MCF 10A (cell line): ENCODE results near the gene TIMP1. TPM values are rescaled to one million over a fixed set of nuclear protein-coding genes. Genes with fewer than 3 reads are reported as not detected.

Experiments used
- BruUV-seq: library from RNA; stranded (reverse); fragments of 400-500 nt; replicated peaks from 2 replicates; lab custom pipeline; 2021; lab: Mats Ljungman, UMichigan
- CTCF ChIA-PET: fragments of 300-600 bp; sonication (Branson Sonifier 250); formaldehyde crosslinking; extraction: SDS; loops from one replicate; lab custom pipeline; 2021; ENCODE audit warnings: antibody characterized with exemption, inconsistent platforms; lab: Yijun Ruan, JAX
- POLR2A ChIA-PET: fragments of 300-600, 350-650 bp; sonication (Branson Sonifier 250); formaldehyde crosslinking; extraction: SDS; loops from one replicate; lab custom pipeline; 2020; ENCODE audit warnings: antibody characterized with exemption, inconsistent platforms; lab: Yijun Ruan, JAX
- DNase-seq: peaks from one replicate; pipeline ENCODE4 v3.0.0-alpha.2; 2018; ENCODE audit not compliant: unreplicated experiment
- H3K27ac Mint-ChIP-seq: one replicate; pipeline ENCODE4 v1.8.0; 2022; ENCODE audit warnings: mild to moderate bottlenecking, low read depth, mixed read lengths; ENCODE audit not compliant: unreplicated experiment
- H3K27me3 Mint-ChIP-seq: one replicate; pipeline ENCODE4 v1.8.0; 2022; ENCODE audit warnings: mixed read lengths; ENCODE audit not compliant: insufficient read depth, unreplicated experiment
- H3K36me3 Mint-ChIP-seq: one replicate; pipeline ENCODE4 v1.8.0; 2022; ENCODE audit warnings: mild to moderate bottlenecking, moderate library complexity, mixed read lengths; ENCODE audit not compliant: insufficient read depth, unreplicated experiment
- H3K4me1 Mint-ChIP-seq: one replicate; pipeline ENCODE4 v1.8.0; 2022; ENCODE audit warnings: mixed read lengths; ENCODE audit not compliant: insufficient read depth, unreplicated experiment
- H3K4me3 Mint-ChIP-seq: one replicate; pipeline ENCODE4 v1.8.0; 2022; ENCODE audit warnings: mild to moderate bottlenecking, moderate library complexity, mixed read lengths; ENCODE audit not compliant: unreplicated experiment
- H3K9me3 Mint-ChIP-seq: one replicate; pipeline ENCODE4 v1.8.0; 2022; ENCODE audit warnings: mixed read lengths; ENCODE audit not compliant: unreplicated experiment
- CTCF ChIP-seq: fragments of 200-600 bp; IDR thresholded peaks from one replicate; pipeline ENCODE4 v1.8.0; 2022; ENCODE audit warnings: antibody characterized with exemption, mild to moderate bottlenecking; ENCODE audit not compliant: unreplicated experiment
- intact Hi-C: fragments of 100-400 bp; cut with micrococcal nuclease; formaldehyde crosslinking; loops from 2 replicates; pipeline ENCODE4 v1.14.1; 2022
- total RNA-seq: library from RNA; stranded (reverse); gene quantifications from 2 replicates; pipeline ENCODE4 v1.2.3, GENCODE V29; 2022

Gene TIMP1
- total RNA-seq, 1 experiment from 2014 or later: 647 TPM

- Mint-ChIP-seq H3K27me3 (no peaks in the 10 kb centered on the region), H3K9me3 (no peaks in the 10 kb centered on the region), H3K27ac (no peak overlapping the region), H3K4me3 (no peak overlapping the region), H3K4me1 (no peaks in the 10 kb centered on the region), H3K36me3 (no peaks in the 10 kb centered on the region)
- DNase-seq: no peak
- no peak for TF ChIP-seq CTCF
- intact Hi-C loops: no loop called here
- ChIA-PET CTCF (no interaction called here), POLR2A (no interaction called here)
- BruUV-seq: no TSS peak
Observed at GRCh38 chrX:47543496-47543895, 38.7 kb upstream of the TIMP1 start.

- intact Hi-C loops: no loop called here
- CTCF ChIA-PET: interaction anchor here (1.3 kb wide), 1 partner anchor 14 kb away, joined by 3 read pairs; no protein-coding TSS in a partner anchor
- peak overlapping the region; percentile 16 for H3K4me3 Mint-ChIP-seq
- no peaks in the 10 kb centered on the region for H3K36me3 Mint-ChIP-seq
- no peaks in the 10 kb centered on the region for H3K9me3 Mint-ChIP-seq
- peaks cover 4% of the 10 kb centered on the region for H3K4me1 Mint-ChIP-seq
- no peak for DNase-seq
- POLR2A ChIA-PET: no interaction called here
- no peak overlapping the region for H3K27ac Mint-ChIP-seq
- no TSS peak for BruUV-seq
- no peak for TF ChIP-seq CTCF
- H3K27me3 Mint-ChIP-seq: no peaks in the 10 kb centered on the region
Observed at GRCh38 chrX:47556045-47556623, 26.1 kb upstream of the TIMP1 start.

DNA sequence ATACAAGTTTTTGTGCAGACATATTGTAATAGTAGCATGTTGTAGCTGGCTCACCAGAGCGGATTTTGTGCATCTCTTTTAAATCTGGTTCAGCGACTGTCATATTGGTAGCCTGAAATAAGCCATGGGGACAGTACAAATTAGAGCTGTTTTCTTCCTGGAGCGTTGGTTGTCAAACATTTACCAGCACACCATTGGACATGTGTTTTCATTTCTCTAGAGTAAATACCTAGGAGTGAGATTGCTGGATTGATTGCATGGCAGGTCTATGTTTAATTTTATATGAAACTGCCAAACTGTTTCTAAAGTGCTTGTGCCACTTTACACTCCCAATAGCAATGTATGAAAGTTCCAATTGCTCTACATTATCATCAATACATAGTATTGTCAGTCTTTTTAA lies 23.8 kb upstream of the TIMP1 start:
- no peak for TF ChIP-seq CTCF
- DNase-seq: no peak
- H3K4me3 Mint-ChIP-seq: no peak overlapping the region
- H3K36me3 Mint-ChIP-seq: peaks cover 13% of the 10 kb centered on the region
- no peak overlapping the region for H3K27ac Mint-ChIP-seq
- H3K4me1 Mint-ChIP-seq: peaks cover 11% of the 10 kb centered on the region
- H3K27me3 Mint-ChIP-seq: no peaks in the 10 kb centered on the region
- ChIA-PET CTCF (interaction anchor here (0.6 to 1.1 kb wide), 2 partner anchors 12 to 17 kb away, joined by 3 read pairs; no protein-coding TSS in a partner anchor), POLR2A (interaction anchor here (1.0 kb wide), 1 partner anchor 24 kb away, joined by 4 read pairs; no protein-coding TSS in a partner anchor)
- BruUV-seq: no TSS peak
- intact Hi-C loops: no loop called here
- H3K9me3 Mint-ChIP-seq: no peaks in the 10 kb centered on the region

DNA sequence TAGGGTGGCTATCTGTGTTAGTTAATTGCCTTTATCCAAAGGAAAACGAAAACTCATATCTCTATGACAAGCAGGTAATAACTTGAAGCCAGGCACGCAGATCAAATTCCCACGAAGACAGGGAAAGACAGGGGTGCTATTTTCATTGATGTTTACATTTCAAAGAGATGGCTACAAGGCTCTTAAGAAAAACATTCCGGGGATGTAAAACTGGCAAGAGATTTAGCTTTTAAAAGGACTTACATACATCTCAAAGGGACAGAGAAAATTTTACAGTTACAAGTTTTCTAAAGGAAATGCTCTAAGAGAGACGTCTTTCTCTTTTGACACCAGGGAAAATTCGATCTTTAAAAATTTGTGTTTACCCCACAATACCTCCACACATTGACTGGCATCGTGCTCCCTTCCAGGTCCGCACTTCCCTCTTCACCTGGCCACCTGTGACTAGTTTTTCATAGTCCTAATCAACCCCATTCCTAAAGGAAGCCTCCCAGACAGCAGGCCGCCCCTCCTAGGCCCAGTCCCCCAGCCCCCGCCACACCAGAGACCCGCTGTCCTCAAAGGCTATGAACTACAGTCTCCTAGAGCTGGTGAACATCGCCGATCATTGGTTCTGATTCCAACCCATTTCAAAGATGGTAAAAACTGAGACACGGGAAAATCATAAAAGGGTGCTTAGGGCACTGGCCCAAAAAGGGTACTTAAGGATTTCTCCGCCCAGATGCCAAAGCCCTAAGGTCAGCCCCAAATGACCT lies 21.9 kb upstream of the TIMP1 start:
- H3K27ac Mint-ChIP-seq: peak overlapping the region; percentile 99
- ChIA-PET CTCF (interaction anchor here (0.6 kb wide), 1 partner anchor 8 kb away, joined by 3 read pairs; no protein-coding TSS in a partner anchor), POLR2A (interaction anchor here (0.6 to 1.5 kb wide), 5 partner anchors 22 to 738 kb away, joined by 3 to 5 read pairs (median 3); partner anchors contain the start of genes ELK1 and TIMP1)
- peaks cover 7% of the 10 kb centered on the region for H3K9me3 Mint-ChIP-seq
- intact Hi-C loops: loop anchor here (2.0 to 5.0 kb wide), 2 partner anchors 276 to 467 kb away; partner anchors contain the start of gene ZNF81
- peaks cover 25% of the 10 kb centered on the region for H3K36me3 Mint-ChIP-seq
- H3K4me3 Mint-ChIP-seq: peak overlapping the region; percentile 96
- BruUV-seq: TSS peak; percentile 69
- no peak for DNase-seq
- no peak for TF ChIP-seq CTCF
- peaks cover 18% of the 10 kb centered on the region for H3K4me1 Mint-ChIP-seq
- H3K27me3 Mint-ChIP-seq: no peaks in the 10 kb centered on the region
